ENCODE data around the gene RDH5. TPM values are rescaled to one million over a fixed set of nuclear protein-coding genes. Genes with fewer than 3 reads are reported as not detected.

RDH5 gene
- total and polyA plus RNA-seq, 2 of the 13 experiments (the other 11 are each of a cell fraction or from before 2014, with no cell fraction given) = 2.6 to 5.7 TPM

DNA sequence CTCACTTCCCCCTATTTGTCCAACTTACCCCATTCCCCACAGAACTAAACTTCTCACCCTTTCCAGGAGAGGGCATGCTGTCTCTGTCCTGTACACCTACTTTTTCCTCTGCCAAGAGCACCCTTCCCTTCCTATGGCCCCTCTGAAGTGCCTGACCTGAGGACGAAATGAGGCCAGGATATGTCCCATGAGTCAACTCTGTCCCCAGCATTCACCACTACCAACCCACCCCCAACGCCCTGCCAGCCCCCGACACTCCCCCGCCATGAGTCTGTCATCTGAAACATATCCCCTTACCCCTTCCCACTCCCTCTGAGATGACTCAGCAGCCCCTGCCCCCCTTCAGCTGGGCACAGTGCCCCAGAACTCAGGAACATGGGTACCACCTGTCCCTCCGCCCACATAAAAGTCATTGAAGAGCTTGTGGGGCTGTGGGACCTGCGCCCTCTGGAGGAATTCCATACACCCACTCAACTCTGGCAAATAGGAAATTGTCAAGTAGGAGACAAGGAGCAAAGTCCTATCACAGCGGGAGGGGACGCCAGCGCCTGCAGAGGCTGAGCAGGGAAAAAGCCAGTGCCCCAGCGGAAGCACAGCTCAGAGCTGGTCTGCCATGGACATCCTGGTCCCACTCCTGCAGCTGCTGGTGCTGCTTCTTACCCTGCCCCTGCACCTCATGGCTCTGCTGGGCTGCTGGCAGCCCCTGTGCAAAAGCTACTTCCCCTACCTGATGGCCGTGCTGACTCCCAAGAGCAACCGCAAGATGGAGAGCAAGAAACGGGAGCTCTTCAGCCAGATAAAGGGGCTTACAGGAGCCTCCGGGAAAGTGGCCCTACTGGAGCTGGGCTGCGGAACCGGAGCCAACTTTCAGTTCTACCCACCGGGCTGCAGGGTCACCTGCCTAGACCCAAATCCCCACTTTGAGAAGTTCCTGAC, 38.8 kb upstream of the RDH5 start (continued):
- TF ChIP-seq ZBTB40 (IDR thresholded peaks at IDR 0.05) (no peak), ZBTB40 (CRISPR knock-in tag; IDR thresholded peaks at IDR 0.05) (no peak; the same call in 1 of the 2 replicates), ZNF775 (CRISPR knock-in tag; IDR thresholded peaks at IDR 0.05; ENCODE audit: borderline replicate concordance) (no peak), CHD4 (IDR thresholded peaks at IDR 0.05; ENCODE audit: borderline replicate concordance, low read length) (no peak), EHMT2 (IDR thresholded peaks at IDR 0.05; ENCODE audit: borderline replicate concordance, low read depth, low read length) (no peak), ZBTB37 (CRISPR knock-in tag; IDR thresholded peaks at IDR 0.05) (no peak), ZNF501 (CRISPR knock-in tag; IDR thresholded peaks at IDR 0.05) (peak; percentile 52), ZNF205 (CRISPR knock-in tag; IDR thresholded peaks at IDR 0.05) (no peak), AHDC1 (CRISPR knock-in tag; IDR thresholded peaks at IDR 0.05; ENCODE audit: borderline replicate concordance) (peak; percentile 27; the same call in 1 of the 2 replicates), PHF8 (CRISPR knock-in tag; IDR thresholded peaks at IDR 0.05) (peak; percentile 73), TBP (CRISPR knock-in tag; IDR thresholded peaks at IDR 0.05) (no peak), DPF2 (CRISPR knock-in tag; IDR thresholded peaks at IDR 0.05; ENCODE audit: borderline replicate concordance, low read depth) (0 out of 2 replicates have a peak, but pooled peaks have one; percentile 21)
